Neural progenitor cell (in vitro differentiated cells): Measurements from ENCODE around the gene PRR29. TPM values are rescaled to one million over a fixed set of nuclear protein-coding genes. Genes with fewer than 3 reads are reported as not detected.
"Not testable (repeated sequence)": the region's sequence is repeated elsewhere in the genome, so short reads cannot be mapped to it uniquely, and the experiment has no call there.

Source experiments
- DNase-seq: peaks from one replicate; pipeline ENCODE4 v3.0.0-alpha.2; 2016; ENCODE audit warnings: low spot score
- H2AFZ ChIP-seq: fragments of 200-600 bp; sonication (generic); replicated peaks from 2 replicates; pipeline ENCODE4 v1.6.1; 2016; ENCODE audit warnings: antibody characterized with exemption
- H3F3A ChIP-seq: fragments of 200-600 bp; sonication (generic); 2 replicates; pipeline ENCODE4 v1.6.1; 2016; ENCODE audit warnings: antibody characterized with exemption, low read depth
- H3K27ac ChIP-seq: fragments of 200-600 bp; sonication (generic); 2 replicates; pipeline ENCODE4 v1.5.1; 2016; ENCODE audit warnings: mild to moderate bottlenecking
- H3K27me3 ChIP-seq: fragments of 200-600 bp; sonication (generic); 2 replicates; pipeline ENCODE4 v1.6.1; 2016; ENCODE audit warnings: mild to moderate bottlenecking, moderate library complexity
- H3K36me3 ChIP-seq: fragments of 200-600 bp; sonication (generic); 2 replicates; pipeline ENCODE4 v1.5.1; 2016
- H3K4me1 ChIP-seq: fragments of 200-600 bp; sonication (generic); 2 replicates; pipeline ENCODE4 v1.6.1; 2016; ENCODE audit warnings: mixed run types
- H3K4me2 ChIP-seq: fragments of 200-600 bp; sonication (generic); 2 replicates; pipeline ENCODE4 v1.6.1; 2016
- H3K4me3 ChIP-seq: fragments of 200-600 bp; sonication (generic); 2 replicates; pipeline ENCODE4 v1.5.1; 2016
- H3K79me2 ChIP-seq: fragments of 200-600 bp; sonication (generic); 2 replicates; pipeline ENCODE4 v1.6.1; 2016; ENCODE audit warnings: low read depth
- H3K9ac ChIP-seq: fragments of 200-600 bp; sonication (generic); 2 replicates; pipeline ENCODE4 v1.6.1; 2016
- H3K9me3 ChIP-seq: fragments of 200-600 bp; sonication (generic); 2 replicates; pipeline ENCODE4 v1.5.1; 2016; ENCODE audit warnings: low read depth
- H4K20me1 ChIP-seq: fragments of 200-600 bp; sonication (generic); 2 replicates; pipeline ENCODE4 v1.6.1; 2016; ENCODE audit warnings: low read depth
- H3K27ac Mint-ChIP-seq: 3 replicates; pipeline ENCODE4 v1.8.0; 2021; ENCODE audit warnings: mixed read lengths
- H3K27me3 Mint-ChIP-seq: 2 replicates; pipeline ENCODE4 v1.8.0; 2022; ENCODE audit warnings: low read depth, mild to moderate bottlenecking, inconsistent platforms, moderate library complexity, mixed read lengths; ENCODE audit not compliant: insufficient read depth
- H3K36me3 Mint-ChIP-seq: 3 replicates; pipeline ENCODE4 v1.8.0; 2021; ENCODE audit warnings: mixed read lengths
- H3K4me1 Mint-ChIP-seq: 3 replicates; pipeline ENCODE4 v1.8.0; 2021; ENCODE audit warnings: mixed read lengths
- H3K4me3 Mint-ChIP-seq: 3 replicates; pipeline ENCODE4 v1.8.0; 2021; ENCODE audit warnings: mild to moderate bottlenecking, moderate library complexity, mixed read lengths
- H3K9me3 Mint-ChIP-seq: 3 replicates; pipeline ENCODE4 v1.8.0; 2020; ENCODE audit warnings: mixed read lengths
- CTCF ChIP-seq: fragments of 200-600 bp; sonication (generic); IDR thresholded peaks from 2 replicates; pipeline ENCODE4 v1.5.1; 2017; ENCODE audit warnings: antibody characterized with exemption, mild to moderate bottlenecking
- EZH2 ChIP-seq: fragments of 200-600 bp; sonication (generic); IDR thresholded peaks from 2 replicates; pipeline ENCODE4 v1.6.1; 2017; ENCODE audit warnings: antibody characterized with exemption, mild to moderate bottlenecking, moderate library complexity
- EZH2phosphoT487 ChIP-seq: fragments of 200-600 bp; sonication (generic); IDR thresholded peaks from 2 replicates; pipeline ENCODE4 v1.6.1; 2017; ENCODE audit warnings: antibody characterized with exemption
- total RNA-seq: library from RNA; depleted of rRNA; stranded (reverse); fragments of >200 nt; gene quantifications from 2 replicates; pipeline ENCODE4 v1.2.3, GENCODE V29; 2015; ENCODE audit warnings: low replicate concordance

Gene PRR29
- total RNA-seq, 1 donor from 2014 or later: 0.95 TPM

GRCh38 chr17:63976702-63977101 lies 21.4 kb upstream of the PRR29 start:
- no peak overlapping the region for H3K4me2 ChIP-seq
- no peak overlapping the region for H2AFZ ChIP-seq
- Mint-ChIP-seq H3K36me3 (no peaks in the 10 kb centered on the region), H3K27me3 (peaks cover 7% of the 10 kb centered on the region), H3K4me3 (no peak overlapping the region), H3K9me3 (peaks cover 4% of the 10 kb centered on the region), H3K4me1 (peaks cover 12% of the 10 kb centered on the region), H3K27ac (no peak overlapping the region)
- H3K9me3 ChIP-seq: no peaks in the 10 kb centered on the region
- H3K9ac ChIP-seq: no peak overlapping the region
- no peak for DNase-seq
- H3K4me1 ChIP-seq: no peaks in the 10 kb centered on the region
- H3K36me3 ChIP-seq: no peaks in the 10 kb centered on the region
- no peaks in the 10 kb centered on the region for H4K20me1 ChIP-seq
- TF ChIP-seq EZH2phosphoT487 (no peak), EZH2 (no peak), CTCF (no peak)
- H3F3A ChIP-seq: no peaks in the 10 kb centered on the region
- no peaks in the 10 kb centered on the region for H3K79me2 ChIP-seq
- no peak overlapping the region for H3K4me3 ChIP-seq
- no peaks in the 10 kb centered on the region for H3K27me3 ChIP-seq
- H3K27ac ChIP-seq: no peak overlapping the region

GRCh38 chr17:63978272-63979200 lies 19.6 kb upstream of the PRR29 start:
- Histone ChIP-seq H3K4me3 (no peak overlapping the region), H3K4me1 (no peaks in the 10 kb centered on the region), H3K9me3 (no peaks in the 10 kb centered on the region), H3F3A (no peaks in the 10 kb centered on the region), H2AFZ (no peak overlapping the region), H3K27ac (no peak overlapping the region), H3K4me2 (no peak overlapping the region), H3K79me2 (no peaks in the 10 kb centered on the region), H3K9ac (no peak overlapping the region), H3K36me3 (no peaks in the 10 kb centered on the region), H4K20me1 (no peaks in the 10 kb centered on the region), H3K27me3 (no peaks in the 10 kb centered on the region)
- Mint-ChIP-seq H3K27me3 (peaks cover 7% of the 10 kb centered on the region), H3K4me1 (peaks cover 8% of the 10 kb centered on the region), H3K36me3 (no peaks in the 10 kb centered on the region), H3K4me3 (no peak overlapping the region), H3K9me3 (peaks cover 15% of the 10 kb centered on the region), H3K27ac (no peak overlapping the region)
- no peak for DNase-seq
- TF ChIP-seq EZH2: no peak
- no peak for TF ChIP-seq CTCF
- TF ChIP-seq EZH2phosphoT487: no peak

- H3K4me1 Mint-ChIP-seq, H3K27me3 Mint-ChIP-seq, H3K4me3 ChIP-seq, H3K9me3 ChIP-seq, H3K9ac ChIP-seq, DNase-seq, H3K4me2 ChIP-seq, H3K4me1 ChIP-seq, H3F3A ChIP-seq, H3K79me2 ChIP-seq, H3K27me3 ChIP-seq, H3K36me3 Mint-ChIP-seq, H3K36me3 ChIP-seq, H3K27ac Mint-ChIP-seq, H3K4me3 Mint-ChIP-seq, H4K20me1 ChIP-seq, H2AFZ ChIP-seq, H3K27ac ChIP-seq: not testable (repeated sequence)
- H3K9me3 Mint-ChIP-seq: peaks cover 15% of the 10 kb centered on the region
Measured at GRCh38 chr17:63982641-63983040, 15.5 kb upstream of the PRR29 start.

- Histone ChIP-seq H3K36me3 (no peaks in the 10 kb centered on the region), H3F3A (no peaks in the 10 kb centered on the region), H3K4me2 (no peak overlapping the region), H3K27ac (no peak overlapping the region), H3K27me3 (no peaks in the 10 kb centered on the region), H3K9me3 (no peaks in the 10 kb centered on the region), H3K4me3 (no peak overlapping the region), H4K20me1 (no peaks in the 10 kb centered on the region), H2AFZ (no peak overlapping the region), H3K9ac (no peak overlapping the region), H3K4me1 (no peaks in the 10 kb centered on the region), H3K79me2 (no peaks in the 10 kb centered on the region)
- Mint-ChIP-seq H3K27me3 (peaks cover 4% of the 10 kb centered on the region), H3K9me3 (peaks cover 15% of the 10 kb centered on the region), H3K27ac (no peak overlapping the region), H3K36me3 (no peaks in the 10 kb centered on the region), H3K4me3 (no peak overlapping the region), H3K4me1 (peaks cover 6% of the 10 kb centered on the region)
- TF ChIP-seq EZH2phosphoT487 (no peak), EZH2 (no peak), CTCF (no peak)
- no peak for DNase-seq
Measured at GRCh38 chr17:63983320-63983719, 14.8 kb upstream of the PRR29 start.
